Skeletal muscle tissue (tissue), 4 donors: ENCODE results near the gene CLIP3. TPM values are rescaled to one million over a fixed set of nuclear protein-coding genes. Genes with fewer than 3 reads are reported as not detected.
A peak's percentile ranks its signal among the peaks of the same experiment; 100 is the strongest.

Experiments
- H3K27ac ChIP-seq: one replicate; pipeline ENCODE4 v1.7.0; 2013; ENCODE audit warnings: mild to moderate bottlenecking, low read depth, low read length, inconsistent platforms
- H3K27me3 ChIP-seq, 3 donors: one replicate each; pipeline ENCODE4 v1.7.0; 2013; ENCODE audit warnings: low read length in 3 of 3; ENCODE audit not compliant: control insufficient read depth in 3 of 3, insufficient read depth in 3 of 3
- H3K36me3 ChIP-seq, 3 donors: one replicate each; pipeline ENCODE4 v1.7.0; 2013; ENCODE audit warnings: low read length in 3 of 3; ENCODE audit not compliant: control insufficient read depth in 3 of 3, insufficient read depth in 3 of 3
- H3K4me1 ChIP-seq, 3 donors: one replicate each; pipeline ENCODE4 v1.7.0; 2013; ENCODE audit warnings: low read length in 3 of 3, mild to moderate bottlenecking in 3 of 3; ENCODE audit not compliant: control insufficient read depth in 3 of 3, insufficient read depth in 3 of 3
- H3K4me3 ChIP-seq, 3 donors: one replicate each; pipeline ENCODE4 v1.7.0; 2013; ENCODE audit warnings: low read length in 3 of 3
- H3K9ac ChIP-seq, 3 donors: one replicate each; pipeline ENCODE4 v1.7.0; 2013; ENCODE audit warnings: low read length in 3 of 3, mild to moderate bottlenecking in 3 of 3, moderate library complexity in 2 of 3, low read depth in 1 of 3
- H3K9me3 ChIP-seq, 3 donors: one replicate each; pipeline ENCODE4 v1.7.0; 2013; ENCODE audit warnings: low read length in 3 of 3; ENCODE audit not compliant: control insufficient read depth in 3 of 3
- total RNA-seq: library from RNA; depleted of rRNA; stranded (reverse); fragments of >200 nt; gene quantifications from one replicate; pipeline ENCODE4 v1.2.3, GENCODE V29; 2014
- donor health status: Osteomylitis.

CLIP3 gene
- total RNA-seq, 1 donor from 2014 or later = 1.0 TPM

DNA sequence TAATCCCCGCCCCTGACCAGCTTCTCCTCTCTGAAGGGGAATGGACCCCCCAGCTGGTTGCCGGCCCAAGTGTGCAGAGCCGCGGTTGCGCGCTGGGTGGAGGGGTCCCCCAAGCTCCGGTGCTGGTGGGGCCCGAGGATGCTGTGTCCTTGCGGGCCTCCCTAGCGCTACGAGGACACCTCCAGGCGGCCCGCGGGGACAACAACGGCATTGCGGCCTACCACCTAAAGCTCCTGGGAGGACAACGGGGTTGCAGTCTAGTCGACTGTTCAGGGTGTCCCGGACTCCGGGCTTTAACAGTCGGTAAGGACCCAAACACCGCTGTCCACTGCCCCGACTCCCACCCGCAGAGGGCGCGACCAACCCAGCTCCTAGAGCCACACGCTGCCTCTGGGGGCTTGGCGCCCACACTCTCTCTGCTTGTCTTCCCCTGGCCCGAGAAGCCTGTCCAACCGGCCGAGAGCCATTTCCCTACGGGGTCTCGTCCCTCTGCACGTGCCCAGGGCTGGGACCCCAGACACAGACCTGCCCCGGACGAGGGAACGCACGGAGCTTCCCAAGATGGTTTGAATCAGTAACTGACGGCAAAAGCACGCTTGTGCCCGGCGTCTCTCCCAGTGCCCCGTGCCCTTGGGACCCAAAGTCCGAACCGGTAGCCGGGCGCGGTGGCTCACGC is 38.6 kb downstream of the CLIP3 start:
- Histone ChIP-seq H3K9ac (peak overlapping the region; percentile 61 to 95 (median 92)), H3K4me1 (peaks cover 20 to 28% (median 21%) of the 10 kb centered on the region in 3 donors), H3K36me3 (peaks cover 0 to 10% (median 1%) of the 10 kb centered on the region in 3 donors), H3K4me3 (peak overlapping the region; percentile 93 to 96 (median 95)), H3K27me3 (peaks cover 0 to 4% (median 0%) of the 10 kb centered on the region in 3 donors), H3K9me3 (no peaks in the 10 kb centered on the region), H3K27ac (no peak overlapping the region)

DNA sequence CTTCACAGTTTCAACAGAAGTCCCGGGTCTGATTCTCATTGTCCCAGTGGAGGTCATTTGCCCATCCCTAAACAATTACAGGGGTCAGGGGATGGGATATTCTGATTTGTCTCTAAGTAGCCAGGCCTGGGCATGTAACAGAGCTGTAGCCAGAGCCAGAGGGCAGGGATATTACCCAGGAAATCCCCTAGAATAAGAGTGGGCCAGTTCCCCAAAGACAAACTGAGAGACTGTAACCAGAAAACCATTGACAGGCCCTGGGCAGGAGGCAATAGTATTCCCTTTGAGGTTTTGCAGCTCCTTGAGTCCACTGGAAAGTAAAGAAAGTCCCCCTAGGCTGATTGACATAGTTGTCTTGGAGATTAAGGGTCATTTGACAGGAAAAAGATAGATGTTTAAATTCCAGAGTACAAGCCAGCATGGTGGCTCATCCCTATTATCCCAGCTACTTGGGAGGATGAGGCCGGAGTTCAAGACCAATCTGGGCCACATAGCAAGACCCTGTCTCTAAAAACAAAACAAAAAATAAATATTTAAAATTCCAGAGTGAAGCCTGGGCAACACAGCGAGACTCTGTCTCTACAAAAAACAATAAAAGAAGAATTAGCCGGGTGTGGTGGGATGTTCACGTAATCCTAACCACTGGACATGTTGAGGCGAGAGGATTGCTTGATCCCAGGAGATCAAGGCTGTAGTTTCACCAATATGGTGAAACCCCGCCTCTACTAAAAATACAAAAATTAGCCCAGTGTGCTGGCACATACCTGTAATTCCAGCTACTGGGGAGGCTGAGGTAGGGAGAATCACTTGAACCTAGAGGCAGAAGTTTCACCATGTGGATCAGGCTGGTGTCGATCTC is 39.5 kb downstream of the CLIP3 start:
- Histone ChIP-seq H3K27ac (no peak overlapping the region), H3K36me3 (peaks cover 0 to 2% (median 1%) of the 10 kb centered on the region in 3 donors), H3K27me3 (peaks cover 0 to 12% (median 6%) of the 10 kb centered on the region in 3 donors), H3K4me1 (peaks cover 18 to 25% (median 21%) of the 10 kb centered on the region in 3 donors), H3K4me3 (no peak overlapping the region), H3K9me3 (no peaks in the 10 kb centered on the region), H3K9ac (no peak overlapping the region)

DNA sequence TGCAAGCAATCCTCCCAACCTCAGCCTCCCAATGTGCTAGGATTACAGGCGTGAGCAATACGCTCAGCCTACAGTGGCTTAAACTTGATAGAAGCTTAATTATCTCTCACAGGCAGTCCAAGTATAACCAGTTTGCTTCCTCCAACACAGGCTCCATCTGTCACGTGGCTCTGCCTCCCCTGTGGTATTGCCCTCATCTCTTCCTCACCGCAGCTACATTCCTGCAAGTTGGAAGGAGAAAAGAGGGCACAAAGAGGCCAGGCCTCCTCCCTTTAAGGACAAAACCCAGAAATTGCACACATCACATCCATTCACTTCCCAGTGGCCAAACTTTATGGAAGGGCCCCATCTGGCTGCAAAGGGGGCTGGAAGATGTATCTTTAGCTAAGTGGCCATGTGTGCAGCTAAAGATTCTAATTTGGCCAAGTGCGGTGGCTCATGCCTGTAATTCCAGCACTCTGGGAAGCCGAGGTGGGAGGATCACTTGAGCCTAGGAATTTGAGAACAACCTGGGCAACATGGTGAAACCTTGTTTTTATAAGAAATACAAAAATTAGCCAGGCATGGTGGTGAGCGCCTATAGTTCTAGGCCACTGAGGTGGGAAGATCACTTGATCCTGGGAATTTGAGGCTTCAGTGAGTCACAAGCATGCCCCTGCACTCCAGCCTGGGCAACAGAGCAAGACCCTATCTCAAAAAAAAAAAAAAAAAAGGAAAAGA is 40.8 kb downstream of the CLIP3 start:
- Histone ChIP-seq H3K27me3 (peaks cover under 1 to 17% (median 6%) of the 10 kb centered on the region in 3 donors), H3K9ac (no peak overlapping the region), H3K4me1 (peaks cover 18 to 24% (median 21%) of the 10 kb centered on the region in 3 donors), H3K4me3 (no peak overlapping the region), H3K9me3 (no peaks in the 10 kb centered on the region), H3K36me3 (no peaks in the 10 kb centered on the region), H3K27ac (no peak overlapping the region)

DNA sequence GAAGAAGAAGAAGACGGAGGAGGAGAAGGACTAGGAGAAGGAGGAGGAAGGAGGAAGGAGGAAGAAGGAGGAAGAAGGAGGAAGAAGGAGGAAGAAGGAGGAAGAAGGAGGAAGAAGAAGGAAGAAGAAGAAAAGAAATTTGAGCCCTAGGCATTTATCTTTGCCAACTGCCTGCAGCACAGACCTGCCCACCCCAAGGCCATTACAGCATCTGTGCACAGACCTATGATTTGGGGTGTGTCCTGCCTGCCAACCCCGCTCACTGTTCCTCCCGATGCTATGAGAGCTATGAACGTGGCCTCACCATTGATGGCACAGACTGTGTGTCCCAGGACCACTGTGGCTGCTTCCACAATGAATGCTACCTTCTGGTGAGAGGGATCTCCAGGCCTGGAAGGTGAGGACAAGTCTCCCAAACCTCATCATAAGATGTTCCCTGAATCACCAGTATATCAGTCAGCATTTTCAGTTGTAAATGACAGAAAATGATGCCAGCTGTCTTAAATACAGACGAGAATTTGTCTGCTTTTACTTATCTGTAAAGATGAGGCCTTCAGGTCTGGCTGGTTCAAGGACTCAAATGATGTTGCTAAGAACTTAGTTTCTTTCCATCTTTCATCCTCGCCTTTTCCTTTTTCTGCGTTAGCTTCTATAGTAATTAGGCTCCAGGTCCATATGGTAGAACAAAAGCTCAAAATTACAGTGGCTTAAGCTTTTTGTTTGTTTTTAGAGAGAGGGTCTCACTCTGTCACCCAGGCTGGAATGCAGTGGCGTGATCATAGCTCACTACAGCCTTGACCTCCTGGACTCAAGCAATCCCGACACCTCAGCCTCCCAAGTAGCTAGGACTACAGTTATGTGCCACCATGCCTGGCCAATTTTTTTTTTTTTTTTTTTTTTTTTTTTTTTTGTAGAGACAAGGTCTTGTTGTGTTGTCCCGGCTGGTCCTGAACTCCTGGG is 41.6 kb downstream of the CLIP3 start:
- Histone ChIP-seq H3K9me3 (no peaks in the 10 kb centered on the region), H3K27me3 (peaks cover 9 to 26% (median 12%) of the 10 kb centered on the region in 3 donors)

DNA sequence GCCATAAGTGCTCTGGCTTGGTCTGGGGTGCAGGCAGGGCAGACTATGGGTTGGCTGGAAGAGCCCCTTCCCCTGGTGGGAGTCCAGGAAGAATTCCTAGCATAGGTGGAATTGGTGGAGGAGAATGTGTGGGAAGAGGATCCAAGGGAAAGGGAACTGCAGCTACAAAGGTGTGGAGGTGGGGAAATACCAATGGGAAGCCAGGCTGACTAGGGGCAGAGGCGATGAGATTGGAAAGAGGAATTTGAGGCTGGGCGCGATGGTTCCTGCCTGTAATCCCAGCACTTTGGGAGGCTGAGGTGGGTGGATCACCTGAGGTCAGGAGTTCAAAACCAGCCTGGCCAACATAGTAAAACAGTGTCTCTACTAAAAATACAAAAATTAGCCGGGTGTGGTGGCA is 42.5 kb downstream of the CLIP3 start:
- H3K36me3 ChIP-seq = no peaks in the 10 kb centered on the region
- H3K4me1 ChIP-seq = peaks cover 4 to 8% (median 7%) of the 10 kb centered on the region in 3 donors
- H3K9me3 ChIP-seq = no peaks in the 10 kb centered on the region
- no peak overlapping the region for H3K4me3 ChIP-seq
- H3K27ac ChIP-seq = no peak overlapping the region
- no peak overlapping the region for H3K9ac ChIP-seq
- peaks cover 18 to 34% (median 19%) of the 10 kb centered on the region in 3 donors for H3K27me3 ChIP-seq

More for the DNA sequence above, 41.6 kb downstream of the CLIP3 start:
- H3K36me3 ChIP-seq = no peaks in the 10 kb centered on the region
- H3K4me1 ChIP-seq = peaks cover 10 to 16% (median 13%) of the 10 kb centered on the region in 3 donors
- H3K9ac ChIP-seq = no peak overlapping the region
- H3K4me3 ChIP-seq = no peak overlapping the region
- H3K27ac ChIP-seq = no peak overlapping the region

DNA sequence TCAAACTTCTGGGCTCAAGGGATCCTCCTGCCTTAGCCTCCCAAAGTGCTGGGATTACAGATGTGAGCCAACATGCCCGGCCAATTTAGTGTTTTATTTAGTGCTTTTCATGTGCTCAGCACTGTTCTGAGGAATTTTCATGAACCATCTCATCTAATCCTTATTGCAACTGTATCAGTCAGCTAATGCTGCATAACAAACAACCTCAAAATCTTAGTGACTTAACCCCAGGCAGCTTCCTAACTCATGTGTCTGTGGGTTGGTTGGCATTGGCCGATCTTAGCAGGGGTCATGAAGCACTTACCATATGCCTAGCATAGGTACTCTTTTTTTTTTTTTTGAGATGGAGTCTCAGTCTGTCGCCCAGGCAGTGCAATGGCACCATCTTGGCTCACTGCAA is 43.8 kb downstream of the CLIP3 start:
- Histone ChIP-seq H3K4me3 (no peak overlapping the region), H3K36me3 (no peaks in the 10 kb centered on the region), H3K9ac (no peak overlapping the region), H3K9me3 (no peaks in the 10 kb centered on the region), H3K4me1 (peaks cover 0 to 1% (median under 1%) of the 10 kb centered on the region in 3 donors), H3K27ac (no peak overlapping the region), H3K27me3 (peaks cover 24 to 47% (median 31%) of the 10 kb centered on the region in 3 donors)

DNA sequence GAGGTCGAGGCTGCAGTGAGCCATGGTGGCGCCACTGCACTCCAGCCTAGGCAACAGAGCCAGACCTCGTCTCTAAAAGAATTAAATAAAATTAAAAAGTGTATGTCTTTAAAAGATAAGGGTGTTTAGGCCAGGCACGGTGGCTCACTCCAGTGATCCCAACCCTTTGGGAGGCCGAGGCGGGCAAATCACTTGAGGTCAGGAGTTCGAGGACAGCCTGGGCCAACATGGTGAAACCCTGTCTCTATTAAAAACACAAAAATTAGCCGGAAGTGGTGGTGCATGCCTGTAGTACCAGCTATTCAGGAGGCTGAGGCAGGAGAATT is 45.1 kb downstream of the CLIP3 start:
- Histone ChIP-seq H3K27ac (no peak overlapping the region), H3K4me1 (no peaks in the 10 kb centered on the region), H3K27me3 (peaks cover 31 to 56% (median 35%) of the 10 kb centered on the region in 3 donors), H3K9me3 (no peaks in the 10 kb centered on the region), H3K4me3 (no peak overlapping the region), H3K9ac (no peak overlapping the region), H3K36me3 (no peaks in the 10 kb centered on the region)

DNA sequence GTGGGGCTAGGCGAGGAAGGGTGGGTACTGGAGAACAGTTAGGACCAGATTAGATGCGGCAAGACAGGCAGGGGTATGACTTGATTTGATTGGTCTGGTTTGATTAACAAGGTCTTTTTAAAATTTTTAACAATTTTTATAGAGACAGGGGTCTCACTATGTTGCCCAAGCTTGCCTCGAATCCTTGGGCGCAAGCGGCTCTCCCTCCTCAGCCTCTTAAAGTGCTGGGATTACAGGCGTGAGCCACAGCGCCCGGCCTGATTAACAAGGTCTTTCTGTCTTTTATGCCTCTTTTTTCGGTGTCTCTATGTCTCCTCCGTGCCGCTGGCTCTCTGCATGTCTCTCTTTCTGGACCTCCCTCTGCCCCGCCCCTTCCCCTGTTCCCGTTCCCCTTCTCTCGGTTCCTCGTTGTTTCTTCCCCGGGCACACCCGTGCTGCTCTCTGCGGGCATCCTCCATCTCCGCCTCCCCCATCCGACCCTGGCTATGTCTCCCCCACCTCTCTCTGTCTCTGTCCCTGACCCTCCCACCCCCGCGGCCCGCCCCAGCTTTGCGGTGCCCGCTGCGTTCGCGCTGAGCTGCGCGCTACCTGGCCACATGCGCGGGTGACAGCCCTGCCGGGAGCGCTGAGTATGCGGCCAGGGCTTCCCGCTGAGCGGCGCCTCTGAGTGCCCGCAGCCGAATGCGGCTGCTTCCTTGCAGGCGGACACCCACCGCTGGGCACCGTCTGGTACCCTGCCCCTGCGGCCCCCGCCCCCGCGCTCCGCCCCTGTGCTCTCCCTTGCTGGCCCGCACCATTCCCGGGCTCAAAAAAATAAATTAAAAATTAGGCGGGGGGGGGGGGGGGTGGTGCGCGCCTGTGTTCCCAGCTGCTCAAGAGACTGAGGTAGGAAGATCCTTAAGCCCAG is 45.8 kb downstream of the CLIP3 start:
- Histone ChIP-seq H3K36me3 (no peaks in the 10 kb centered on the region), H3K4me1 (no peaks in the 10 kb centered on the region), H3K9ac (peak overlapping the region in 1 of 3 donors; percentile 40), H3K9me3 (no peaks in the 10 kb centered on the region), H3K27me3 (peaks cover 31 to 61% (median 38%) of the 10 kb centered on the region in 3 donors), H3K27ac (no peak overlapping the region), H3K4me3 (no peak overlapping the region)
